ENCODE results near the gene AURKAIP1.
"Not testable (repeated sequence)": the region's sequence is repeated elsewhere in the genome, so short reads cannot be mapped to it uniquely, and the experiment has no call there.

Gene AURKAIP1

DNA sequence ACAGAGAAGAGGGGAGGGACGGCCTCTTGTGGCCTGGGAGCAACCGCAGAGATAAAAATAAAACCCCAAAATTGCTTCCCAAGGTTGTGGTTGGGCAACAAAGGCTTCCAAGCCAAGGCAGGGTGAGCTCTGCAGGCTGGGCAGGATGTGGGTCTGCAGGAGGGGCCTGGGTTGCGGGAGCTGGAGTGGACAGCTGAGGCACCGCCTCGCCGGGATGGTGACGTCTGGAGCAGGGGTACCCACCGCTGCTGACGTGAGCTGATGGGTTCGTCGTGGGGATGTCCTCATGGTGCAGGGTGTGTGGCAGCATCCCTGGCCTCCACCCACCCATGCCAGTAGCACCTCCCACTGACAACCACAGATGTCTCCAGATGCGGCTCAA lies 3.7 kb downstream of the AURKAIP1 start:
- peaks cover 30% of the 10 kb centered on the region for H3K4me1 ChIP-seq (ENCODE audit: control insufficient read depth, insufficient read depth, low read length)
- H3K9ac ChIP-seq (ENCODE audit: low read length in 2 of 2), result no peak overlapping the region
- H3K36me3 ChIP-seq (ENCODE audit: control insufficient read depth in 2 of 2, insufficient read depth in 2 of 2, low read length in 2 of 2), result peaks cover 3 to 7% of the 10 kb centered on the region in 2 donors
- no peak overlapping the region for H3K27ac ChIP-seq (ENCODE audit: low read length)
- H3K27me3 ChIP-seq (ENCODE audit: control insufficient read depth in 1 of 2, insufficient read depth in 2 of 2, low read length in 2 of 2), result no peaks in the 10 kb centered on the region
- H3K4me3 ChIP-seq (ENCODE audit: low read length in 2 of 2), result no peak overlapping the region
- no peaks in the 10 kb centered on the region for H3K9me3 ChIP-seq (ENCODE audit: control insufficient read depth in 2 of 2, low read length in 2 of 2)

DNA sequence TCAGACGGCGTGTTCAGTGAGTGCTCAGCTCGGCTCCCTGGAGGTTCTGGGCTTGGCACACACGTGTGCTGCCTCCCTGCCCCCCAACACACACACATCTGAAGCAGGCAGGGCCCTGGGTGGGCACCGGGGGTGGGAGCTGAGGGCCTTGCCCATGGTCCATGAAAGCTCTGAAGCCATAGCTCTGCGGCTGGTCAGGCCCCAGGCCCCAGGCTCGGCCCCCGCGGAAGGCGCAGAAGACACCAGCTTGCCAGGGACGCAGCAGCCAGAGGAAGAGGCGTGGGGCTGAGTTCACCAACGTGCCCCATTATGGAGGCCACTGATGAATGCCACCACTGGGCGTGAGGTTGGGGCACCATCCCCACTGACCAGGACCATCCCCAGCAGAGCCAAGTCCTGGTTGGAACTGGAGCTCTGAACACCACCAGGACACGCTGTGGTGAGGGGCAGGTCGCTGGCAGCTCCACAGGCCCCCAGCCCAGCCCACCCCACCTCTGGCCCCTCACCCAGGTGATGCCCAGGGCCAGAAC lies 4.2 kb downstream of the AURKAIP1 start:
- no peak overlapping the region for H3K4me3 ChIP-seq (ENCODE audit: low read length in 2 of 2)
- H3K27ac ChIP-seq (ENCODE audit: low read length), result no peak overlapping the region
- no peak overlapping the region for H3K9ac ChIP-seq (ENCODE audit: low read length in 2 of 2)
- no peaks in the 10 kb centered on the region for H3K9me3 ChIP-seq (ENCODE audit: control insufficient read depth in 2 of 2, low read length in 2 of 2)
- peaks cover 3 to 7% of the 10 kb centered on the region in 2 donors for H3K36me3 ChIP-seq (ENCODE audit: control insufficient read depth in 2 of 2, insufficient read depth in 2 of 2, low read length in 2 of 2)
- peaks cover 27% of the 10 kb centered on the region for H3K4me1 ChIP-seq (ENCODE audit: control insufficient read depth, insufficient read depth, low read length)
- H3K27me3 ChIP-seq (ENCODE audit: control insufficient read depth in 1 of 2, insufficient read depth in 2 of 2, low read length in 2 of 2), result no peaks in the 10 kb centered on the region

DNA sequence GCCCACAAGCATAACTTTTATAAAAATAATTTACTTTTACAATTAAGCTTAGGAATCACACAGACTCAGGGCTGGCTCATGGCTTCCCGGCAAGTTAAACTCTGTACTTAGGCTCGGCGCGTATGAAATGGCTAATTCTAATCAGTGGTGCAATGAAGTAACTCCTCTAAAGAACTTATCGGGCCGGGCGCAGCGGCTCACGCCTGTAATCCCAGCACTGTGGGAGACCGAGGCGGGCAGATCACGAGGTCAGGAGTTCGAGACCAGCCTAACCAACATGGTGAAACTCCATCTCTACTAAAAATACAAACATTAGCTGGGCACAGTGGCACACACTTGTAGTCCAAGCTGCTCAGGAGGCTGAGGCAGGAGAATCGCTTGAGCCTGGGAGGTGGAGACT lies 4.9 kb downstream of the AURKAIP1 start:
- not testable (repeated sequence) for H3K27me3 ChIP-seq (ENCODE audit: control insufficient read depth in 1 of 2, insufficient read depth in 2 of 2, low read length in 2 of 2); H3K36me3 ChIP-seq (ENCODE audit: control insufficient read depth in 2 of 2, insufficient read depth in 2 of 2, low read length in 2 of 2); H3K9me3 ChIP-seq (ENCODE audit: control insufficient read depth in 2 of 2, low read length in 2 of 2); H3K9ac ChIP-seq (ENCODE audit: low read length in 2 of 2); H3K4me3 ChIP-seq (ENCODE audit: low read length in 2 of 2); H3K27ac ChIP-seq (ENCODE audit: low read length)
- peaks cover 27% of the 10 kb centered on the region for H3K4me1 ChIP-seq (ENCODE audit: control insufficient read depth, insufficient read depth, low read length)

DNA sequence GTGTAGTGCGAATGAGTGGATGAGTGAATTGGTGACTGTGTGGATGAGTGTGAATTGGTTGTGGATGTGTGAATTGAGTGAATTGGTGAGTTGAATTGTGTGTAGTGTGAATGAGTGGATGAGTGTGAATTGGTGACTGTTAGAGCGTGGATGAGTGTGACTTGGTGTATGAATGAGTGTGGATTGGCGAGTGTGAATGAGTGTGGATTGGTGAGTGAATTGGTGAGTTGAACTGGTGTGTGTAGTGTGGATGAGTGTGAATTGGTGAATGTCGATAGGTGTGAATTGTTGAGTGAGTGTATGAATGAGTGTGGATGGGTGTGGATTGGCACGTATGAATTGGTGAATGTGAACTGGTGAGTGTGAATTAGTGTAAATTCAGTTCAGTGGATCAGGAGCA lies 7.7 kb downstream of the AURKAIP1 start:
- Histone ChIP-seq H3K27me3 (ENCODE audit: control insufficient read depth in 1 of 2, insufficient read depth in 2 of 2, low read length in 2 of 2) (no peaks in the 10 kb centered on the region), H3K36me3 (ENCODE audit: control insufficient read depth in 2 of 2, insufficient read depth in 2 of 2, low read length in 2 of 2) (no peaks in the 10 kb centered on the region), H3K27ac (ENCODE audit: low read length) (no peak overlapping the region), H3K9ac (ENCODE audit: low read length in 2 of 2) (no peak overlapping the region), H3K4me1 (ENCODE audit: control insufficient read depth, insufficient read depth, low read length) (peaks cover 9% of the 10 kb centered on the region), H3K9me3 (ENCODE audit: control insufficient read depth in 2 of 2, low read length in 2 of 2) (no peaks in the 10 kb centered on the region), H3K4me3 (ENCODE audit: low read length in 2 of 2) (no peak overlapping the region)

DNA sequence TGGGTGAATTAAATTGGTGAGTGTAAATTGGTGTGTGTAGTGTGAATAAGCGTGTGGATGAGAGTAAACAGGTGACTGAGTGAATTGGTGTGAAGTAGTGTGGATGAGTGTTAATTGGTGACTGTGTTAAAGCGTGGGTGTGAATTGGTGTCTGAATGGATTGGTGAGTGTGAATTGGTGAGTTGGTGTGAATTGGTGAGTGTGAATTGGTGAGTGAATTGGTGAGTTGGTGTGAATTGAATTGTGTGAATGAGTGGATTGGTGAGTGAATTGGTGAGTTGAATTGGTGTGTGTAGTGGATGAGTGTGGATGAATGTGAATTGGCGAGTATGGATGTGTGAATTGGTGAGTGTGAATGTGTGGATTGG lies 8.3 kb downstream of the AURKAIP1 start:
- Histone ChIP-seq H3K9me3 (ENCODE audit: control insufficient read depth in 2 of 2, low read length in 2 of 2) (no peaks in the 10 kb centered on the region), H3K36me3 (ENCODE audit: control insufficient read depth in 2 of 2, insufficient read depth in 2 of 2, low read length in 2 of 2) (no peaks in the 10 kb centered on the region), H3K27me3 (ENCODE audit: control insufficient read depth in 1 of 2, insufficient read depth in 2 of 2, low read length in 2 of 2) (no peaks in the 10 kb centered on the region), H3K27ac (ENCODE audit: low read length) (no peak overlapping the region), H3K9ac (ENCODE audit: low read length in 2 of 2) (no peak overlapping the region), H3K4me1 (ENCODE audit: control insufficient read depth, insufficient read depth, low read length) (peaks cover 7% of the 10 kb centered on the region), H3K4me3 (ENCODE audit: low read length in 2 of 2) (no peak overlapping the region)

DNA sequence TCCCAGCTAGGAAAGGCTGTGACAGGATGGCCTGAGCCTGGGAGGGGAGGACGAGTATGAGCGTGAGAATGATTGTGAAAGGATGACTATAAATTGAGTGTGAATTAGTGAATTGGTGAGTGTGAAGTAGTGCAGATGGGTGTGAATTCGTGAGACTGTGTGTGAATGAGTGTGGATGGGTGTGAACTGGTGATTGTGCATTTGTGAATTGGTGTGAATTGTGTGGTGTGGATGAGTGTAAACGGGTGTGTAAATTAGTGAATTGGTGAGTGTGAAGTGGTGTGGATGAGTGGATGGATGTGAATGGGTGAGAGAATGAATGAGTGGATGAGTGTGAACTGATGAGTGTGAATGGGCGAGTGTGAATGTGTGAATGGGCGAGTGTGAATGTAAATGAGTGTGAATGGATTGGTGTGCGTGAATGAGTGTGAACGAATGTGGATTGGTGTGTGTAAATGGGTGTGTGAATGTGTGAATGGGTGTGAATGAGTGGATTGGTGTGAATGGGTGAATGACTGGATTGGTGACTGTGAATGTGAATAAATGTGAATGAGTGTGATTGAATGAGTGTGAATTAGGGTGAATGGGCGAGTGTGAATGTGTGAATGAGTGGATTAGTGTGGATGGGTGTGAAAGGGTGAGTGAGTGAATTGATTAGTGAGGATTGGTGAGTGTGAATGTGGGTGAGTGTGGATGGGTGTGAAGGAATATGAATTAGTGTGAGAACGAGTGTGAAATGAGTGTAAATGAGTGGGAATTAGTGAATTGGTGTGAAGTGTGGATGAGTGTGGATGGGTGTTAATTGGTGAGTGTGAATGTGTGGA lies 8.9 kb downstream of the AURKAIP1 start:
- Histone ChIP-seq H3K9me3 (ENCODE audit: control insufficient read depth in 2 of 2, low read length in 2 of 2) (no peaks in the 10 kb centered on the region), H3K9ac (ENCODE audit: low read length in 2 of 2) (no peak overlapping the region), H3K27me3 (ENCODE audit: control insufficient read depth in 1 of 2, insufficient read depth in 2 of 2, low read length in 2 of 2) (no peaks in the 10 kb centered on the region), H3K36me3 (ENCODE audit: control insufficient read depth in 2 of 2, insufficient read depth in 2 of 2, low read length in 2 of 2) (no peaks in the 10 kb centered on the region), H3K4me1 (ENCODE audit: control insufficient read depth, insufficient read depth, low read length) (peaks cover 10% of the 10 kb centered on the region), H3K4me3 (ENCODE audit: low read length in 2 of 2) (no peak overlapping the region), H3K27ac (ENCODE audit: low read length) (no peak overlapping the region)

DNA sequence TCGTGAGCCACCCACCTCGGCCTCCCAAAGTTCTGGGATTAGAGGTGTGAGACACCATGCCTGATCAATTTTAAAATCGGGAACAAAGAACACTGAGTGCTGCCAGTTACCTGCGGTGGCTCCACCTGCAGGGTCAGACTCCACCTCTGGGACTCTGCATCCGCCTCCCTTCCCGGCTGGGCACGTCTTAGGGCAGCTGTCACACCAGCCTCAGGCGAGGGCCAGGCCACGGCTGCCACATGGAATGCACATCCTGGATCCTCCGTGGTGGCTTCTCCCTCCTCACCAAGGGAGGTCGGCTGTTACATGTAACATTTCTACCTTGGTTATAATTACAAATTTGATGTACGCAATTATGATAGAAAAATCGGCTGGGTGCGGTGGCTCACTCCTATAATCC lies 10.7 kb downstream of the AURKAIP1 start:
- no peaks in the 10 kb centered on the region for H3K27me3 ChIP-seq (ENCODE audit: control insufficient read depth in 1 of 2, insufficient read depth in 2 of 2, low read length in 2 of 2)
- H3K36me3 ChIP-seq (ENCODE audit: control insufficient read depth in 2 of 2, insufficient read depth in 2 of 2, low read length in 2 of 2), result no peaks in the 10 kb centered on the region
- no peak overlapping the region for H3K9ac ChIP-seq (ENCODE audit: low read length in 2 of 2)
- H3K27ac ChIP-seq (ENCODE audit: low read length), result no peak overlapping the region
- no peak overlapping the region for H3K4me3 ChIP-seq (ENCODE audit: low read length in 2 of 2)
- peaks cover 23% of the 10 kb centered on the region for H3K4me1 ChIP-seq (ENCODE audit: control insufficient read depth, insufficient read depth, low read length)
- H3K9me3 ChIP-seq (ENCODE audit: control insufficient read depth in 2 of 2, low read length in 2 of 2), result no peaks in the 10 kb centered on the region

DNA sequence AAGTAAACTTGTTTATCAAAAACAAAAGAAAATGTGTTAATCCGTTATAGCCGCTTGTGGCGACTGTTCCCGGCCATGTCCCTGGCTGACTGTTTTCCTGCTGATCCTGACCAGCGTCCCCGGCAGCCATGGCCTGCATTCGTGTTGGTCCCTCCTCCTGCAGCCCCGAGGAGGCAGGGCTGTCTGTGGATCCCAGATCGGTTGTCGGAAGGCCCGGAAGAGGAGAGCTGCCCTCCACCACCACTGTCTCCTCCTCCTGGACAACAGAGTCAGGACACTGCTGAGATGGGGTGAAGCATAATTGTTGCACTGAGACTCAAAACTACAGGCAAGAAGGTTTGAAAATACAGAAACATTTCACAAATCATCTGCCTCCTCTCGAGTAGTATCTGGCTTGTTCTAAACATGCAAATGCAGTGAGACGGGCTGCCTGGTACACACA lies 13.0 kb downstream of the AURKAIP1 start:
- peak overlapping the region in 1 of 2 donors; percentile 15 for H3K4me3 ChIP-seq (ENCODE audit: low read length in 2 of 2)
- no peak overlapping the region for H3K9ac ChIP-seq (ENCODE audit: low read length in 2 of 2)
- peak overlapping the region; percentile 31 for H3K27ac ChIP-seq (ENCODE audit: low read length)
- H3K36me3 ChIP-seq (ENCODE audit: control insufficient read depth in 2 of 2, insufficient read depth in 2 of 2, low read length in 2 of 2), result no peaks in the 10 kb centered on the region
- H3K27me3 ChIP-seq (ENCODE audit: control insufficient read depth in 1 of 2, insufficient read depth in 2 of 2, low read length in 2 of 2), result no peaks in the 10 kb centered on the region
- H3K4me1 ChIP-seq (ENCODE audit: control insufficient read depth, insufficient read depth, low read length), result peaks cover 35% of the 10 kb centered on the region
- H3K9me3 ChIP-seq (ENCODE audit: control insufficient read depth in 2 of 2, low read length in 2 of 2), result no peaks in the 10 kb centered on the region

DNA sequence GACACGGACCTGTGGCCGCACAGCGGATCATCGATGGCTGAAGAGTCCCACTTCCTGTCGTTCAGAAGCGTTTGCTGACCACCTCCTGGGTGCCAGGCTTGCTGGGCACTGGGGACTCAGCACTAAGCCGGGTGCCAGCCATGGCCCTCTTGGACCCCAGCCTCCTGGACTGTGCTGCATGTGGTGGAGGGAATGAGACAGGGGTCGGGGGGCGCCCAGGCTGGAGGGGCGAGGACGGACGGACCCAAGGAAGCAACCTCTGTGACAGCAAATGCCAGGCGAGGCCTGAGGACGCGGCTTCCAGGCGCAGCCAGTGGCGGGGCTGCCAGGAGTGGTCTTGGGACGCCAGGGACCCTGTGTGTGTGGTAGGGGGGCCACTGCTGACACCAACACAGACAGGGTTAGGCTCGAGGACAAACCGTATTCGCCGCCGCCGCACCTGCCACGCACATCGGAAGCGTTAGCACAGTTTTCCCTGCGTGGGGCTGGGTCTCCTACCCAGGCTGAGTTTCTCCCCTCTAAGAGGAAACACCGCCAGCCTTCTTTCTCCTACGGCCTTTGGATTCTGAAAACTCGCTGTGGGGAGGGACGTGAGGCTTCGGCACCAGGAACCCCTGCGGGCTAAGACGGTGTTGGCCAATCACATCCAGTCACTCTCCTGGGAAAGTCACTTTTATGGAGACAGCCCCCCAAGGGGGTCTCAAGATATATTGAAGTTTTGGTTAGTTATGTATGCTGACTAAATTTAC lies 13.6 kb downstream of the AURKAIP1 start:
- peaks cover 38% of the 10 kb centered on the region for H3K4me1 ChIP-seq (ENCODE audit: control insufficient read depth, insufficient read depth, low read length)

DNA sequence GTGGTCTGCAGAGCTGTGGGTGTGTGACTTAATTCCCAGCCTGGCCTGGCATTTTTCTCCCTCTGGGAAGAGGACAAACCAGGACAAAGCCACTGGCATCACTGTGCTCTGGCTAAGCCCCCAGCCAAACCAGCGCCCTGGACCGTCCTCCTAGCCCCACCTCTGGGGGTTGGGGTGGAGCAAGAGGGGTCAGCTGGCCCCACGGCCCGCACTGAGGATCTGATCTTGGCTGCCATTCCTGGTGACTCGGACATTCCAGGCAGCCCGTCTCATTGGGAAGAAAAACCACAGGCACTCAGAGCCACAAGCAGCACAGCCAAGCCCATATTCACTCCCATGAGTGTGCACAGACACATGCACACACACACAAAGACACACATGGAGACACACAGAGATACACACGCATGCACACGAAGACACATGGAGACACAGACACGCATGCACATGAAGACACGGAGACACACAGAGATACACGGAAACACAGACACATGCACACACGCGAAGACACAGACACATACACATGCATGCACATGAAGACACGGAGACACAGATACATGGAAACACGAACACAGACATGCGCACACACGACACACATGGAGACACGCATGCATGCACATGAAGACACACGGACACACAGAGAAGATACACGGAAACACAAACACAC lies 14.4 kb downstream of the AURKAIP1 start:
- peak overlapping the region in 1 of 2 donors; percentile 22 for H3K4me3 ChIP-seq (ENCODE audit: low read length in 2 of 2)
- peak overlapping the region; percentile 46 for H3K27ac ChIP-seq (ENCODE audit: low read length)
- no peak overlapping the region for H3K9ac ChIP-seq (ENCODE audit: low read length in 2 of 2)
- H3K4me1 ChIP-seq (ENCODE audit: control insufficient read depth, insufficient read depth, low read length), result peaks cover 41% of the 10 kb centered on the region
- no peaks in the 10 kb centered on the region for H3K9me3 ChIP-seq (ENCODE audit: control insufficient read depth in 2 of 2, low read length in 2 of 2)
- no peaks in the 10 kb centered on the region for H3K27me3 ChIP-seq (ENCODE audit: control insufficient read depth in 1 of 2, insufficient read depth in 2 of 2, low read length in 2 of 2)
- H3K36me3 ChIP-seq (ENCODE audit: control insufficient read depth in 2 of 2, insufficient read depth in 2 of 2, low read length in 2 of 2), result no peaks in the 10 kb centered on the region

More for the DNA sequence above, 13.6 kb downstream of the AURKAIP1 start:
- no peaks in the 10 kb centered on the region for H3K27me3 ChIP-seq (ENCODE audit: control insufficient read depth in 1 of 2, insufficient read depth in 2 of 2, low read length in 2 of 2)
- H3K4me3 ChIP-seq (ENCODE audit: low read length in 2 of 2), result no peak overlapping the region
- H3K27ac ChIP-seq (ENCODE audit: low read length), result peak overlapping the region; percentile 31
- H3K9me3 ChIP-seq (ENCODE audit: control insufficient read depth in 2 of 2, low read length in 2 of 2), result no peaks in the 10 kb centered on the region
- no peak overlapping the region for H3K9ac ChIP-seq (ENCODE audit: low read length in 2 of 2)
- no peaks in the 10 kb centered on the region for H3K36me3 ChIP-seq (ENCODE audit: control insufficient read depth in 2 of 2, insufficient read depth in 2 of 2, low read length in 2 of 2)
